Left renal cortex interstitium (tissue), 4 donors: ENCODE data around the gene IL37. TPM values are rescaled to one million over a fixed set of nuclear protein-coding genes. Genes with fewer than 3 reads are reported as not detected.
"Not testable (repeated sequence)": the region's sequence is repeated elsewhere in the genome, so short reads cannot be mapped to it uniquely, and the experiment has no call there.

Source experiments
- DNase-seq, 4 donors: peaks; one replicate each; pipeline ENCODE4 v3.0.0-alpha.2; 2013; ENCODE audit warnings: low read depth in 4 of 4, low spot score in 2 of 4, missing footprints in 1 of 4
- polyA plus RNA-seq, 4 donors: library from polyadenylated mRNA; unstranded; fragments of 120-200 nt; gene quantifications; one replicate each; pipeline ENCODE4 v1.2.1, GENCODE V29; 2013; ENCODE audit not compliant: insufficient read length in 4 of 4

IL37 gene
- polyA plus RNA-seq, 4 donors = 0.13 TPM; not detected in 3

- DNase-seq = no peak
Observed at GRCh38 chr2:112887964-112888749, 22.8 kb upstream of the IL37 start.

- DNase-seq = no peak
Observed at GRCh38 chr2:112889976-112890375, 21.0 kb upstream of the IL37 start.

- DNase-seq = no peak
Observed at GRCh38 chr2:112891385-112891831, 19.6 kb upstream of the IL37 start.

- no peak for DNase-seq
Observed at GRCh38 chr2:112893752-112894151, 17.2 kb upstream of the IL37 start.

- DNase-seq = no peak
Observed at GRCh38 chr2:112896909-112897623, 13.9 kb upstream of the IL37 start.

- no peak for DNase-seq
Observed at GRCh38 chr2:112897624-112897978, 13.4 kb upstream of the IL37 start.

GRCh38 chr2:112901431-112902065 lies 9.4 kb upstream of the IL37 start:
- not testable (repeated sequence) for DNase-seq

- DNase-seq = no peak
Observed at GRCh38 chr2:112902816-112903215, 8.1 kb upstream of the IL37 start.

- no peak for DNase-seq
Observed at GRCh38 chr2:112904883-112905282, 6.1 kb upstream of the IL37 start.

GRCh38 chr2:112906276-112906675 lies 4.7 kb upstream of the IL37 start:
- no peak for DNase-seq

GRCh38 chr2:112907001-112907949 lies 3.7 kb upstream of the IL37 start:
- no peak for DNase-seq

- not testable (repeated sequence) for DNase-seq
Observed at GRCh38 chr2:112908559-112908958, 2.4 kb upstream of the IL37 start.

GRCh38 chr2:112910219-112910618 lies 746 bp upstream of the IL37 start:
- no peak for DNase-seq

- DNase-seq = no peak
Observed at GRCh38 chr2:112912403-112912802, 1.4 kb downstream of the IL37 start.

GRCh38 chr2:112915300-112916144 lies 4.6 kb downstream of the IL37 start:
- DNase-seq = no peak

- DNase-seq = no peak
Observed at GRCh38 chr2:112916145-112916571, 5.2 kb downstream of the IL37 start.

GRCh38 chr2:112916625-112917247 lies 5.8 kb downstream of the IL37 start:
- no peak for DNase-seq

GRCh38 chr2:112917856-112918255 lies 6.9 kb downstream of the IL37 start:
- DNase-seq = no peak

GRCh38 chr2:112918256-112918655 lies 7.3 kb downstream of the IL37 start:
- no peak for DNase-seq
